C4-2B (cell line): ENCODE measurements around the gene LENG9.
A peak's percentile ranks its signal among the peaks of the same experiment; 100 is the strongest.

ENCODE experiments used
- H3K27ac ChIP-seq: fragments of 450-650 bp; 2 replicates; pipeline ENCODE4 v1.5.1; 2017
- CTCF ChIP-seq: fragments of 450-650 bp; conservative IDR thresholded peaks from 2 replicates; pipeline ENCODE4 v1.5.1; 2017; ENCODE audit warnings: mild to moderate bottlenecking
- ZFX ChIP-seq: fragments of 450-650 bp; IDR thresholded peaks from 2 replicates; pipeline ENCODE4 v1.6.1; 2017

The LENG9 gene

DNA sequence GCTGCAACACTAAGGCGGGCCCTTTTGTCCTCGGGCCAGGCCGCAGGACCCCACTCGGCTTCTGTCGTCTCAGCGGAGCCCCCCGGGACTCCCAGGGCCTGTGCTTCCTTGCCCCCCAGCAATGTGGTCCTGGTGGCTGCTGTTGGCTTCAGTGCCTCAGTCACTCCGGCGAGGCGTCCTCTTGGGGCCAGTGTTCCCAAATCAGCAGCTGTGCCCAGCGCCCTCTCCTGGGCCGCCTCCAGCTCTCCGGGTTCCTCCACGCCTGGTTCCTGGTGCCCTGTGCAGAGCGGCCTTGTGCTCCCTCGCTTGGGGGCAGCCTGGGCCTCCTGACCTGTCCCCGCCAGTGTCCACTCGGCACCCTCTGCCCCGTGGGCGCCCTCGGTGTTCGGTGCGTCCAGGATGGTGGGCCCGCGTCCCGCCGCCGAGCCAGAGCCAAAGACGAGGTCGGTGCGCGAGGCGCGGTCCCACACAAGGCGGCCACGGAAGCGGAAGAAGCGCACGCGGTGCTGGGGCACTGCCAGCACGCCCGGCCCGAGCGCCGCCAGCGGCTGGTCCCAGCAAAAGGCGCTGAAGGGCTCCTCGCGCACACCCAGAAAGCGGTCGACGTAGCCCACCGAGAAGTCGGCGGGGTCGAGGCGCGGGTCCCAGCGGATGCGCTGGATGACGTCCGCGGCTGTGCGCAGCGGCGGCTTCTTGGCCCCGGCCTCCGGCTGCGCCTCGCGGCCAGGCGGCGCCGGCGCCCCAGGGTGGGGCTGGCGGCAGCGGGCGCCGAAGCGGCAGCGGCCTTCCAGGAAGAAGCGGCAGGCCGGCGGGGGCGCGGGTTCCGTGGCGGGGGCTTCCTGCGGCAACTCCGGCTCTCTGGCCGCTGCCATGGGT is 685 bp downstream of the LENG9 start:
- TF ChIP-seq ZFX (peak; percentile 82; the same call in 1 of the 2 replicates), CTCF (no peak; the same call in 1 of the 2 replicates)
- H3K27ac ChIP-seq: peak overlapping the region; percentile 100

GRCh38 chr19:54462047-54462654 is 1.4 kb downstream of the LENG9 start:
- peak overlapping the region; percentile 100 for H3K27ac ChIP-seq
- no peak for TF ChIP-seq ZFX
- TF ChIP-seq CTCF: no peak

- H3K27ac ChIP-seq: peak overlapping the region; percentile 100
- TF ChIP-seq ZFX: no peak
- no peak for TF ChIP-seq CTCF
Observed at GRCh38 chr19:54461613-54462012, 2.0 kb downstream of the LENG9 start.

- peak overlapping the region; percentile 100 for H3K27ac ChIP-seq
Observed at GRCh38 chr19:54461210-54461609, 2.4 kb downstream of the LENG9 start.

DNA sequence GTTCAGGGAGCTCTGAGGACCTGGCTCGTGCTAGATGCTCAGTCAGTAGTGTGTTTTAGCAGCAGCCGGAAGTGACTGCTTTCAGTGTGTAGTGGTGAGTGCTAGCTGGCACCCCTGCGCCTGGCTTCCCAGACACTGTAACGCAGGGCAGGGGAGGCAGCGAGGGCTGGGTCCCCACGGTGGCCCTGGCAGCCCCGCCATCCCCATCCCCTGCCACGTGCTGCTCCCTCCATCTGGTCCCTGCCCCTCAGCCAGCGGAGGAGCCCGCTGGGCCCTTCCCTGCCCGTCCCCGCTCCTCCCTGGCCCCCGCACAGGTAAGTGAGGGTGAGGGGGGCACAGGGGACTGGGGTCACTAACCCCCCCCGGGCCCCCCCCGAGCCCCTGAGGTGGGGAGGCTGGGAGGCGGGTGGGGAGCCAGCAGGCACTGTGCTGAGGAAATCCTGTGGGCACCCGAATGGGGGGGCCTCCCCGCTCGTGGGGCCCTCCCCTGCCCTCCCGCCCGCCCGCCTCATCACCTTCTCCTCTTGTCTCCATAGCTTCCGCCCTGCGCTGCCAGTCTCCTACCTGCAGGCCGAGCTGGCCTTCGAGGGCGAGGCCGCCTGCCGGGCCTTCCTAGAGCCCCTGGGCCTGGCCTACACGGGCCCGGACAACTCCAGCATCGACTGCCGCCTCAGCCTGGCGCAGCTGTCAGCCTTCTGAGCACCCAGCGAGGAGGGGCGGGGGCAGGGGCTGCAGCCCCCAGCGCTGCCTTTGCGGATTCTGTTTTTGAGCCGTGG is 3.2 kb downstream of the LENG9 start:
- no peak overlapping the region; the same call in 1 of the 2 replicates for H3K27ac ChIP-seq
- TF ChIP-seq CTCF (no peak), ZFX (no peak)

More at GRCh38 chr19:54461210-54461609, 2.4 kb downstream of the LENG9 start:
- TF ChIP-seq CTCF (no peak), ZFX (no peak)

DNA sequence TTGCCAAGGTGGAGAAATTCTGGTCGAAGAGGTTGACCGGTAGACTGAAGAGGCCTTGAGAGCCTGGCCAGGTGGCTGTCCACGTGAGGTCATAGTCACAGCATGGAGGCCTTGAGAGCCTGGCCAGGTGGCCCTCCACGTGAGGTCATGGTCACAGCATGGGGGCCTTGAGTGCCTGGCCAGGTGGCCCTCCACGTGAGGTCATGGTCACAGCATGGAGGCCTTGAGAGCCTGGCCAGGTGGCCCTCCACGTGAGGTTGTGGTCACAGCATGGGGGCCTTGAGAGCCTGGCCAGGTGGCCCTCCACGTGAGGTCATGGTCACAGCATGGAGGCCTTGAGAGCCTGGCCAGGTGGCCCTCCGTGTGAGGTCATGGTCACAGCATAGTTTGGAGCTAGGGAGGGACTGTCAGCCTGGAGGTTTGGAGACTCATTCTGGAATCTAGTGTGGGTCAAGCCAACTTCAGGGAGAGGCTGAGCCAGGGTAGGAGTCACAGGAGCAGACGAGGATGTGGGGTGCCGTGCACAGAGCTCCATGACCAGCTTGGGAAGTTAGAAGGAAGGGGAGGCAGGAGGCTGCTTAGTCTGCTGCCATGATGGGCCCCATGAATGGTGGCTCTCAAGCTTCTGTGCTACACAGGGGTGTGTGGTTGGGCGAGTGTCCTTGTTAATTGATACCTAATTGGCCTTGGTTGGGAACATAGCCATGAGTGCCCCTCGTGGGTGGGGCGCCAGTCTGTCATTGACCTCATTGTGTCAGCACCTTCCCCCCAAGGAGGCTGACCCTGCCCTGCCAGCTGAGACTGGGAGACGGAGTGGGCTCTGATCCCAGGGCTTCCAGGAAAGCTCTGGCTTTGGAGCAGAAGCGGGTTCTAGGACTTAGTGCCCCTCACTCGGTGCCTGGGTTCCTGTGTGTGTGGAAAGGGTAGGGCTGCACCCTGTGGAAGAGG is 4.0 kb downstream of the LENG9 start:
- no peak overlapping the region; the same call in 1 of the 2 replicates for H3K27ac ChIP-seq
- TF ChIP-seq ZFX (no peak), CTCF (no peak)
